Hematopoietic multipotent progenitor cell (in vitro differentiated cells): Measurements from ENCODE around the gene OLFM1. TPM values are rescaled to one million over a fixed set of nuclear protein-coding genes. Genes with fewer than 3 reads are reported as not detected.

Source experiments
- DNase-seq, 3 donors: peaks; one replicate each; pipeline ENCODE4 v3.0.0-alpha.2; 2011 to 2015; ENCODE audit warnings: low read depth in 2 of 3, low spot score in 2 of 3
- total RNA-seq: library from RNA; depleted of rRNA; stranded (reverse); fragments of >200 nt; gene quantifications from one replicate; pipeline ENCODE4 v1.2.3, GENCODE V29; 2012

OLFM1 gene
- total RNA-seq: 0.27 TPM

DNA sequence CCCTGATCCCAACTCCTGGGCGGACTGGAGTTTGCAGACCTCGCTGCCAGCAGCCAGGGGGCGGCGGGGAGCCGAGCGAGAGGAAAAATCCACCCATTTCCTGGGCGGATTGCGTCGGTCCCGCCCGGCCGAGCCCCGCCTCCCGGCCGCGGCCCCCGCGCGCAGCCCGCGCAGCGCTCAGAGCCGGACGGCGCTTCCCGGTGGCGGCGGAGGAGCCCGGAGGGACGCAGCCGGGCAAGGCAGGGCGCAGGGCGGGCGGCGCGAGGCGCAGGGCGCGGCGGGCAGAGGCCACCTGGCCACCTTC is at the start of gene OLFM1:
TSS of gene OLFM1 (plus strand) at position 180 of the 304 bp plus-strand sequence. CDS start 322 bp downstream, outside the sequence.
- DNase-seq: peak in 2 of 3 donors; percentile 32 to 40

DNA sequence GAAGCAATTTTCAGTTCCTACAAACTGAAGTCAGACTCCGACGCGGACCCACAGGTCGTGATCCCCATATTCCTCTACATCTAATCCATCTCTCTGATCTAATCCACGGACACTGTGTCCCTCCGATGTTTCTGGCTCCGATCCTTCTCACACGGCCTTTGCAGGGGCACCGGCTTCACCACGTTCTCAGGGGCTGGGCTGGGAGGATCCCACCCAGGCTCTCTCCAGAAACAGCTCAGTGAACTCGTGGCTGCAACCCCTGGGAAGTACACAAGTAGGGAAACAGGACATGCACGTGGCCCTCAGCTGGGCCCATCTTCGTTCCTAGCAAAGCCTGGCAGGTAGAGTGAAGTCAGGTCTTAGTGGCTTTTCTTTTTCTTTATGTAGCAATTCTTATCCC is 49.1 kb upstream of the OLFM1 start:
- no peak for DNase-seq

DNA sequence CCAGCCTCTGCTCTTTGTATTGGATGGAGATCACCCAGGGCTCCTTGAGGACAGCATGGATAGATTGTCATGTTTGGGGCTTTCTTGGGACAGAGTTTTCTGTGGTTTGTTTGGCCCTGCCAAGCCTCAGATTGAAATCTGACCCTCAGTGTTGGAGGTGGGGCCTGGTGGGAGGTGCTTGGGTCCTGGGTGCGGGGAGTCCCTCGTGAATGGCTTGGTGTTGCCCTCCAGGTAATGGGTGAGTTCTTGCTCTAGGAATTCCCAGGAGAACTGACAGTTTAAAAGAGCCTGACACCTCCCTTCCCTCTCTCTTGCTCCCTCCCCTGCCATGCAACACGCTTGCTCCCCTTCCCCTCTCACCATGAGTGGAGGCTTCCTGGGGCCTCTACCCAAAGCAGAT is 48.6 kb upstream of the OLFM1 start:
- no peak for DNase-seq

DNA sequence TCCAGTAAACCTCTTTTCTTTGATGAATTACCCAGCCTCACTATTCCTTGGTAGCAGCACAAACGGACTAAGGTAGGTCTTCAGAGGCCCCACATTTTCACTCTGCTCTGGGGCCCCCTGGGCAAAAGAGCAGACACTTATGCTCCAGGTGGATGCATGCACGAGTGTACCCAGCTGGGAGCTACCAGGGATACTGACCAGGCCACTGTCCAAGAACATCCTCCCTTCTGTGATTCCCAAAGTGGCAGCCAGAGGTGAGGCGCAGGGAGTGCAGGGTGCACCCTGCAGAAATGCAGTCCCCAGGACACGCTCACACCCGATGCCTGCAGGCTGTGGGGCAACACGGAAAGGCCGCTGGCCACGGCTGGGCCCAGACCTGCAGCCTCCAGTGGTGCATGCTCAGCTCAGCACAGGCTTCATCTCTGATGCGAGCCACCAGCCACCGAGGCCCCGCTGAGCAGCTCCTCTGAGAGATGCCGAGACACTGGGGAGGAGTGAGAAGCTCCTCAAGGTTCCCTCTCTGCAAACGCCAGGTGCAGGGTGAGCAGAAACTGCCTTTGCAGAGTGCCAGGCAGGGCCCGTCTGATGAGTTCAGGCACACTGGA is 48.1 kb upstream of the OLFM1 start:
- DNase-seq: no peak

DNA sequence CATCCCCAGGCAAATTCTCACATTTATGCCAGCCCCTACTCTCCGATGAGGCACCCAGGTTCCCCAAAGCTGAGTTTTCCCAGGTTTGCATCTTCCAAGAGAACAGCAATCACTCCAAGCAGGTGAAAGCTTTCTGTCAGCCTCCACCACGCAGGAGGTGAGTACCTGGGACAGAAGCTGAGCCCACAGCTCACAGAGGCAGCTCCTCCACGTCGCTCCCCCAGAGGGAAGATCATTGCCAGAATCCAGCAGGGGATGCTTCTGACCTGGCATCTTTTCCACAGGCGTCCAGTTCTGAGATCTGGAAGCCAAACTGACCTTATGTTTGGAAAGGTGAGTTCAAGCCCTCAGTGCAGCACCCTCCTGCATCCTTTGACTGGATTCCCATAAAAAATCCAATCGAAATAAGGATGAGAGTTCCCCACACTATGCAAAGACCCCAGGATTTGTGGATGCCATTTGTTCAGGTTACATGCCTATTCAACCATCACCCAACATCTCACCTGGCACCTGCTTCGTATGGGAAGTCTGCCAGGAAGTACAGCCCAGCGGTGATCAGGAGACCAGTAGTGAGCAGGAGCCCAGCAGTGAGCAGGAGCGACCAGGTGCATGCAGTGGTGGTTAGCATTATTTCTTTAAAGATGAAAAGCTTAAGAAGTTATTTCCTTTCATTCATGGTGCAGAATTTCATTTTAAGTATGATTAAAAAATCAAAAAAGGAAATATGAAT is 47.4 kb upstream of the OLFM1 start:
- no peak for DNase-seq

DNA sequence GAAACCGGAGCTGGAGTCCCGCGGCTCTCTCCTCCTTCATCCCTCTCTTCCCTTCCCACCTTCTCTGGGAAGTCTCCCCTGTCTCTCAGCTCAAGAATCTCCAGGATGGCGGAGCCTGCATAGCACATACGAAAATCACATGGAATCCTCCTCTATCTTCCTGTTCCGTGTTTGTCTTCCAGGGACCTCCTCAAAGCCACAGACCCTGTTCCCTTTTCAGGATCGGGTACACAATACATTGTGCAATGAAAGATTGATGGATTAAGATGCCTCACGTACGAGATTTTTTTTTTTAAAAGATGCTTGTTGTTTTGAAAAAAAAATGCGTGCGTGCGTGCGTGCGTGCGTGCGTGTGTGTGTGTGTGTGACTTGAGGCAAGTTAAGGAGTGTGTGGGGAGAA is 46.6 kb upstream of the OLFM1 start:
- no peak for DNase-seq

DNA sequence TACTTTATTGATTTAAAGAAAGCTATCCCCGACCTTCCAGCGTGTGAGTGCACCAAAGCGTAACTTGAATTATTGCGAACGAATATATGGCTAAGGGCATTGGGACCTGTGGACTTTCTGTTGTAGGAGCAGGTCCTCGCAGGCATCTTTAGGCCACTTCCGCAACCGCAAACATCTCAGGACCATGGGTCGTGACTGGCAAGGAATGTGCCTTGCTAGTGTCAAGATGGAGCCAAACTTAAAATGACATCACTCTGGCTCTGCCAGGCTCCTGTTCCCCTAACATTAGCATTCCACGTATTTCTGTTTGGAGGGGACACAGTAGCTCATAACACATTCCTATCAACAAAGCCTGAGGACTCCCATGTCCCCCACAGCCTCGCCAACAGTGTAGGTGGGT is 44.1 kb upstream of the OLFM1 start:
- DNase-seq: no peak

DNA sequence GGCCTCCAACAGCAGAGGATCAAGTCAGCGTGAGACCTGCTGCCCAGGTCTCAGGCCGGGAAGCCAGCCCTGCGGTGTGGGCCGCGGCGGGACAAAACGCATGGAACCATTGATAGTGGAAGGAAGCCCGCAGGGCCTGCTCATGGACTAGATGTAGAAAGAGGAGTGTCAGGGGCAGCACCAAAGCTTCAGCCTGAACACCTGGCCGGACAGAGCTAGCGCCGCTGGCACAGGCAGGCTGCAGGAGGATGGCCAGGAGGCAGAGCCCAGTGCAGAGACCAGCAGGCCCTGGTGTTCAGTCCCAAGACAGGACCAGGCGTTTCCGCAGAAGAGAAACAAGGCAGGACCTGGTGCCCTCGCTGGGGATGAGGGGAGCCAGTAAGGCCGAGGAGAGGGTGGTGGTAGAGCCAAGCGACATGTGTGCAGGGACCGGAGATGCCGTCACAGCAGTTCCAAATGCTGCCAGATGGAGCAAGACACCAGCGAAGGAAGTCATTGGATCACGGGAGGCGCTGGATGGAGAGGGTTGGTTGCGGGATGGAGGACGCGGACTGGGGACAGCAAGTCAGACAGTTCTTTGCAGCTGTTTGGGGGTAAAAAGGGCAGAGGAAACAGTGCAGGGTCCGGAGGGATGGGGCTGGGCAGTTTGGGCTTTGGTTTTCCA is 42.1 kb upstream of the OLFM1 start:
- DNase-seq: no peak

DNA sequence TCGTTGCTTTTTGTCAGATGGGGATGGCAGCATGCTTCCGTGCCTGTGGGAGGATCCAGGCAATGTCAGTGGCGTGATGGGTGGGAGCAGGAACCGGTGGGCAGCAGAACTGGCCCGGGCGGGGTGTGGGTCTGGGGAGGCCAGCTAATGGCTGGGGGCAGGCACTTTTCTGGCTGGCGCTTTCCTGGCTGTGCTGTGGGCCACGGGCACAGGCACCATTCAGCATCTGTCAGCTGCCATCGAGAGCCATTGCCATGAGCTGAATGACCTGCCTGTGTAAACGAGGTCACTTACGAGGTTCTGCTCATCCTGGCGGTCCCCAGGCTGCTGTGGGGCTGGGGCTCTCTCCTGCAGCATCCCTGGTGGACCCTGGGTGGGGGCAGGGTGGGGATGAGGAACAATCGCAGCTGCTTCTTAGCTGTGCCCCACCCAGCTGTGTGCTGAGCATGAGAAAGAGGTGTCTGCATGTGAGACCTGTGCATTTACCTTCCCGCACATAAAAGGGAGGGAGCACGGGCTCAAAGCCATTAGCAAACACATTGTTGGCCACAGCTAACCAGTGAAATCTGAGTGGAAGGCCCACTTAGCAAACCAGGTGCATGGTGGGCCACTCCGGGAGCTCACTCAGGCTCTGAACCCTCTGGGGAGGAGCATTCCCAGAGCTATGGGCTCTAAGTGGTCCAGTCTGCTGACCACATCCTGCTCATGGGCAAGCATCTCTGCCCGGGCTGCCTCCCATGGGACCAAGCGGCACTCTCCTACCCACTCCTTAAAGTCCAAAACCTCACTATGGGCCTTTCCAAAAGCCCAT is 41.3 kb upstream of the OLFM1 start:
- no peak for DNase-seq

DNA sequence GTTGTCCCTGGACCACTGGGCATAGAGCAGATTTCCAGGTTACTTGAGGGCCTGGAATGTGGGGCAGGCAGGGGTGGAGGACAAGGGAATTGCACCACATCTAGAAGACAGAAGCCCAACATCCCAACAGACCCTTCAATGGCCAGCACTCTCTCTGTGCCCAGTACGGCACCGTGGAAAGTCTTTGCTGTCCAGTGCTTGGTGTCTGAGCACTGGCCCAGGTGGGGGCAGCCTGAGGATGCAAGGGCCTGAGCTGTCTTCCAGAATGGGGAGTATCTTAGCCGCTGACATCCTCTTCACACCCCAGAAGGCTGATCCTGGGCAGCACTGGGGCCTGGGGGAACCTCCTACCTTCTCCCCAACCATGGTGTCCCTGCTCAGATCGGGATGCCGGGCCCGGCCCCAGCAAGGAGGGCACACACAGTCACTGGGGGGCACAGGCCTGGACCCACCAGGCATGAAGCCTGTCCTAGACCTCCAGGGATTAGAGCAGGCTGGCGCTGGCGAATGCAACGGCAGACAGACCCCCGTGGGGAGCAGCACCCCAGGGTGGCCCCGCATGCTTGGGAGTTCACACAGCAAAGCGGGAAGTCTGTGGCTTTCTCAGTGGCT is 40.6 kb upstream of the OLFM1 start:
- no peak for DNase-seq

DNA sequence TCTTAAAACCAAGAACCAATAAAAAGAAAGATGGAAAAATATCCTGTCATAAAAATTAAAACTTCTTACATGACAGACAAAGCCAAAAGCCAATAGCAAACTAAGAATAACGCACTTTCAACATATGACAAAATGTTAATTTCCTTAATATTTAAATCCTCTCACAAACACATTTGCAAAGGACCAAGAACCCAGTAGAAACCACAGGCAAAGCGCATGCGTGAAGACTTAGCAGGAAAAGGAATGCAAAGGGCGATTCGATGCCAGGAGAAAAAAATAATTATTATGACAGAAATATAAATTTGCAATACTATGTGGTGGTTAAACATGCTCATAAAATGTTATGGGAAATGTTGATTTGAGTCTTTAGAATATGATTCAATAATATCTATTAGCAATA is 39.9 kb upstream of the OLFM1 start:
- DNase-seq: no peak

DNA sequence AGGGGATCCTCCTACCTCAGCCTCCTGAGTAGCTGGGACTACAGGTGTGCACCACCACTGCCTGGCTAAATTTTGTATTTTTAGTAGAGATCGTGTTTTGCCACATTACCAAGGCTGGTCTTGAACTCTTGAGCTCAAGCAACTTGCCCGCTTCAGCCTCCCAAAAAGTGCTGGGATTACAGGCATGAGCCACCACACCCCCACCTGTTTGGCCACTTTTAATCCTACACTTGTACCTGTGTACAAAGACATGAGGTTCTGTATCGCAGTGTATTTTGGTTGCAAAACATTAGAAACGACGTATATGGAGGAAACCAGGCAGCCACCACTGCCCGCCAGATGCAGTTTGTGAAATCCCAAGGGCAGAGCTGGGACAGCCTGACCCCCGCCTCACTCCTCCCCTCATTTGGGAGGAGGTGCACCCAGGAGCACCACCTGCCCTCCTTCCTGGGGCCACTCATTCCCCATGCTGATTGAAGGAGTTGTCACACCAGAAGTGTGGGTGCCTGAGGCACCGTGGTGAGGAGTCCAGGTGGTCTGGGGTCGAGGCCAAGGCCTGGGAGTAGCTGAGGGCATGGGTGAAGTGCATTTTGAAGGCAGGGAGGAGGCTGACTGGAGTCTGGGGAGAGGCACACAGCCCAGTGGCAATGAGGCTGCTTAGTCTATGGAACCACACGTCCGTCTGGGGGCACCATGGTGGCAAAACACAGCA is 39.3 kb upstream of the OLFM1 start:
- DNase-seq: no peak

DNA sequence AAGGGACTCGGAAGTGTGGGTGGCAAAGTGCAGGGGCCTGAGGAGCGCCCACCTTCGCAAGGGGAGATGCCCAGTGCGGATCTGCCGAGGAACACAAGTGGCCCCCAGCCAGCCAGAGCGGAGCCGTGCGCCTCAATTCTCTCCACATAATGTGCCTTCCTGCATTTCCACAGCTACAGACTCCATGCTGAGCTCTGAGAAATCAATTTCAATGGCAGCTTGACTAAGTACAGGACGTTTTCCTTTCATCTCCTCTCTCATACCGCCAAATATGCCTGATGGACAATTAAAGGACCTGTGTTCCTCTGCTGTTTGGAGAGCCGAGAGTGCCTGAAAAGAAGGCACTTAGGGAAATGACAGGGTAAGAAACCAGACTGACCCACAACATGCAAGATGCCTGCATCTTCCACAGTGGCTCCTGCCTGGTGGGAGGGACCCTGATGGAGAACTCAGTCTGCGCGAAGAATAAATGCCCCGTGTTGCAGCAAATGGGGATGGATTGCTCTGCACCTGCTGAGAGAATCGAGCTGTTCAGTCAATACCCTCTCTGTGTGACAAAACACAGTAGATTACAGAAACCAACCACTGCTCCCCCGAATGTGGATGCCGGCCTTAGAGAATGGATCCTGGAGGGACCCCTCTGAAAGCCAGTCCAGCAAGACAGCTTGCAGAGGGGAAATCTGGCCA is 38.6 kb upstream of the OLFM1 start:
- no peak for DNase-seq

DNA sequence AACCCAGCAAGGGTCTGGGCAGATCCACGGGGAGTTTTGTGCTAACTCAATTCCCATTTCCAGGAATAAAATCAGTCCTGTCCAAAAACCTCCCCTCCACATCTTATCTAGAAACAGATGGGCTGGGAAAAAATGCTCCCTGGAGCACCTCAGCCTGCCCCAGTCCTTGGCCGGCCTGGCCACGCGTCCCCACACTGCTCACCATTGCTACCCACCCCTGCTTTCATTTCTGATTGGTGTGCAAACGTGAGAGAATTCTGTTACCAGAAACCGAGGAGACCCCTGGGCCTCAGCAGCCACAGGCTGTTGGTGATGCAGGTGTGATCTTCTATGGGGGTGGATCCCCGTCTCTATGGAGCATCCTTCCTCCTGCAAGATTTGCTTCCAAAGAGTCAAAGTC is 38.0 kb upstream of the OLFM1 start:
- no peak for DNase-seq

DNA sequence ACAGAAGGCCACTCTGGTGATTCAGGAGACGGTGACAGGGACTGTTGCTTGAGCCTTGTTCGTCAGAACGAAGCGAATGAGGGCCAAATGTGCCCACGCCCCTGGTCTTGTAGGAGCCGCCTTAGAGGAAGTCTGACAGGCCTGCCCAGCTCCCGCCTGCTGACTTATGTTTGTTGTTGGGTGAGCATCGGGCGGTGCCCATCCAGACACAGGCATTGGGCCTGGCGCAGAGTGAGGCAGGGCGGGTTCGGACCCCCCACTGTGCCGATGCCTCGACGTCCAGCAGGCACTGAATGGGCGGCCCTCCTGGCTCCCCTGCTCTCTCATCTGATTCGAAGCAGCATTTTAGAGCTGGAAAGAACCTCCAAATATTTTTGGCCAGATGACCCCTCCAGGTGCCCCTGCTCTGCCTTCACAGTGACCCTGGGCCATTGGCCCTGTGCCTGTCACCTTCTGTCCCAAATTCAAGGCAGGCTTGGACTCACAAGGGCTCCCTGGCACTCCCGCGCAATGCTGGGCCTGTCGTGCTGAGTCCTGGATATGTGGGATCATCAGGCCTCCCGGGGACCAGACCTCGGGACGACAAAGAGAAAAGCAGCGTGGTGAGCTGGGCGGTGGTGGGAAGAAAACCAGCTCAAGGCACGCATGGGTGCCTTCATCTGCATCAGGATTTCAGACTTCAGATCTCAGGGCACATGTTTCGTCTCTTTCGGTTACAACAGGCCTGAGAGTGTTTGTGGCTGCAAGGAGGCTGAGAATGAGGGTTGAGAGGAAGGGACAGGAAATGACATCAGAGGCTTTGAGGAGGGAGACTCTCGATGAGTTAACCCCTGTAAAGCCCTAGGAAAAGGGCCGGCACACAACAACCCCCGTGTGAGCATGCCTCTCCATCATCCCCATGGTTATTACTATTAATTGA is 37.1 kb upstream of the OLFM1 start:
- no peak for DNase-seq

DNA sequence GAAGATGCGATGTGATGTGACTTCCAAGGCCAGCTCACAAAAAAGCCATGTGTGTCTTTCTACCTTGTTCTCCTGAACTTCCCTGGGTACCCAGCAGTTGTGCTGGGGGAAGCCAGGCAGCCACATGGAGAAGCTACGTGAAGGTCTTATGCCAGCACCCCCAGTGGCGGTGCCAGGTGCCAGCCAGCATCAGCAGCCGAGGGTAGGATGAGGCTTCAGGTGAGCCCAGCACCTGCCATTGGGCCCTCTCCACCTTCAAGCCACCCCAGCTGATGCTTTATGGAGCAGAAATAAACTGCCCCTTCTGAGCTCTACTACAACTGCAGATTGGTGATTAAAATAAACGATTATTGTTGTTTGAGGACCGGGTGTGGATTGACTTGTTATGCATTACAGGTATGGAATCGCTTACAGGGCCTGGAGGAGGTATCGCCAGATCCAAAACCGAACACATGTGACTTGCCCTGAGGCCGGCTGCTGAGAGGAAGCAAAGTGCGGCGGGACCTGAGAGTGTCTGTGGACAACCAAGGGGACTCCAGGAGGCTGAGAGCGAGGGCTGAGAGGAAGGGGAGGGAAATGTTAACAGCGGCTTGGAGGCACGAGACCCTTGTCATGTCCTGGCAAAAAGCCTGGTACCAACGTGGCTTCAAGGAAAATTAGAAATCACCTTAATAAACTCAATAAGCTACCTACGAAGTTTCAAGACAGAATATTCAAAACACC is 36.0 kb upstream of the OLFM1 start:
- no peak for DNase-seq

DNA sequence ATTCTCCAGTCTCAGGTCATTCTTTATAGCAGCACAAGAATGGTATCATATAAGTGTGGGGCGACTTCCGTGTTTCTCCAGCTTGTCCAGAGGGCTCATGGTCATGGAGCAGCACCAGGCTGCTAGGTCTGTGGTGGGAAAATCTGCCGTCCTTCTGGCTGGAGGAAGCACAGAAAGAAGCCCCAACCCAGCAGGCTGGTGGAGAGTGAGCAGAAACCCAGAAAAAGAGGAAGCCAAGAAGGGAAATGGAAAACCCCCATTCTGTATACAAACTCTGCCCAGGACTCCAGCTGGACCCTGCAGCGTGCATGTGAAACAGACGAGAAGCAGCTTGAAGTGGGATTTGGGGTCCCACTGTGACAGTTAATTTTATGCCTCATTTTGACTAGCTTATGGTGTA is 34.3 kb upstream of the OLFM1 start:
- DNase-seq: peak in 2 of 3 donors; percentile 42 to 72

DNA sequence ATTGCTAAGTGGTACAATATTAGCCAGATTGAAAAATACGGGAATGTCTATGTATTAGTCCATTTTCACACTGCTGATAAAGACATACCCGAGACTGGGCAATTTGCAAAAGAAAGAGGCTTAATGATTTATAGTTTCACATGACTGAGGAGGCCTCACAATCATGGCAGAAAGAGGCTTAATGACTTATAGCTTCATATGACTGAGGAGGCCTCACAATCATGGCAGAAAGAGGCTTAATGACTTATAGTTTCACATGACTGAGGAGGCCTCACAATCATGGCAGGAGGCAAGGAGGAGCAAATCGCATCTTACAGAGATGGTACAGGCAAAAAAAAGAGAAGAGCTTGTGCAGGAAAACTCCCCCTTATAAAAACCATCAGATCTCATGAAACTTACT is 32.3 kb upstream of the OLFM1 start:
- DNase-seq: no peak
